HG03558 (cell line): ENCODE data around the gene PSMA5.
"Not testable (repeated sequence)": the region's sequence is repeated elsewhere in the genome, so short reads cannot be mapped to it uniquely, and the experiment has no call there.

Experiments
- ATAC-seq: cut with Tn5 transposase; IDR thresholded peaks from one replicate; pipeline ENCODE4 v1.9.1; 2021; ENCODE audit warnings: moderate number of reproducible peaks; ENCODE audit not compliant: unreplicated experiment; ENCODE audit errors: extremely low read depth

Gene PSMA5

GRCh38 chr1:109426281-109427170 is at the start of gene PSMA5:
Gene PSMA5 (minus strand): TSS chr1:109426448. CDS start chr1:109426330, 118 bp downstream.
- ATAC-seq = peak; percentile 94

DNA sequence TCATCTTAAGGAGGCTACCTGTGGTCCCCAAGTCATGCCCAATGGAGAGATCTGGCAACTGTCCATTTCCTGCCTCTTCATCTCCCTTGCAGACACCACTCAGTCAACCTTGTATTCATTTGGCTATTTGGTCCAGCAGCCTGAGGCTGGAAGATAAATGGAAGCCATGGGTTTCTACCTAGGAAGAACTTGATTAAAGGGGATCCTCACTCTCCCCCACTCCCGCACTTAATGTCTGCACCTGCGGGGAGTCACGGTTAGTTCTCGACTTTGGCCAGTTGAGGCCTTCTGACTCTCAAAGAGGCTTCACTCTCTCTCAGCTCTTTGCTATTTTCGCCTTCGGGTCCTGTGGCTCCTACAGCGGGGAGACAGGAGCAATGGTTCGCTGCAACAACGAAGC is 49.0 kb upstream of the PSMA5 start:
- ATAC-seq = no peak

- no peak for ATAC-seq
Measured at GRCh38 chr1:109474697-109475096, 48.4 kb upstream of the PSMA5 start.

DNA sequence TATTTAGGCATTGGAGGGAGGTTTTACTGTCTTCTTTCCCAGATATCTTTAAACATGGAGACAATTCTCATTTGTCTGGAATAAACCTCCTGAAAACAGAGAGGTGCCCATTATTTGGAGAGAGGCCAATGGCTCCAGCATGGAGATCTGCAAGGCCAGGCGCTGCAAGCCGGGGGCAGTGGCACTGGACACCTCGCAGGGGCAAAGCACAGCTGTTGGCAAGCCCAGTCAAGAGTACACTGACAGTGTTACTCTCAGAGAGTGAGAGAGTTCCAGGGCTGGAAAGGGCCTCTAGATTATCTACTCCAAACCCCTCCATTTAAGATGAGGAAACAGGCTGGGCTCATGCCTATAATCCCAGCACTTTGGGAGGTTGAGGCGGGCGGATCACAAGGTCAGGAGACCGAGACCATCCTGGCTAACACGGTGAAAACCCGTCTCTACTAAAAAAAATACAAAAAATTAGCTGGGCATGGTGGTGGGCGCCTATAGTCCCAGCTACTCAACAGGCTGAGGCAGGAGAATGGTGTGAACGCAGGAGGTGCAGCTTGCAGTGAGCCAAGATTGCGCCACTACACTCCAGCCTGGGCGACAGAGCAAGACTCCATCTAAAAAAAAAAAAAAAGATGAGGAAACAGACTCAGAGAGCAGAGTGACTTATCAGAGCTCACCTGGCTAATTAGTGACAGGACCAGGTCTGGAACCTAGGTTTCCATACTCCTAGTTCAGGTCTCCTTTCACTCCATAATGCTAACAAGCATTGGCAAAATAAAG is 47.2 kb upstream of the PSMA5 start:
- ATAC-seq = not testable (repeated sequence)

- no peak for ATAC-seq
Measured at GRCh38 chr1:109472779-109473178, 46.5 kb upstream of the PSMA5 start.

DNA sequence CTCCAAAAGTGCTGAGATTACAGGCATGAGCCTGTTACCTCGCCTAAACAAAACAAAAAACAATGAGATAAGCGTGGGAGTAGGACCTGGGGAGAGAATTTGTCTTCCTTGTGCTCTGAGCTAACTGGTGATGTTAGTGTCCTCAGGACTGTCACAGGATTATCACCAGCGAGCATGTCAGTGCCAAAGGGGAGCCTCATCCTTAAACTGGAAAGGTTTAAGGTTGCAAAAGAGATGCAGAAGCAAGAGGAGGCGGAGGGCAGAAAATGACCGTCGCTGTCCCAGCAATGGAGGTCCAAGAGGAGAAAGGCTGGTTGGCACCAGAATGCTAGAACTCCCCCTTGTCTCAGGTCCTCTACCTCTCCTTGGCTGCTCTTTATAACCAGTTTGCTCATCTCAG is 44.0 kb upstream of the PSMA5 start:
- no peak for ATAC-seq

DNA sequence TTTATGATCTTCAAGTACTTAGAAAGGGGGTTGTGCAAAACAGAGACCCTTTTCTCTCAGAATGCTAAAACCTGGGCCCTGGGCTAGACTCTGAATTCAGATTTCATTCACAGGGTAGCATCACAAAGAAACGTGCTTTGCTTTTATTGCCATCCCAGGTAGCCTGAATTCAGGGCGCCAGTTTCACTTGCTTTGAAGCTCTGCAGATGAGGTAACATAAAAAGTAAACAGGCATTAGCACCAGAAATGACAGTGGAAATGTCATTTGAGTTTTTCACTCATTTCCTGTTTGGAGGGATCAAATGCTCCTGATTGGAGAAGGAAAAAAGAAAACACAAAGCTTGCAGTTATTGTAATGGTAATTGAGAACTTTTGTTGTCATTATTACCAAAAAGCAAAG is 42.7 kb upstream of the PSMA5 start:
- ATAC-seq = no peak

DNA sequence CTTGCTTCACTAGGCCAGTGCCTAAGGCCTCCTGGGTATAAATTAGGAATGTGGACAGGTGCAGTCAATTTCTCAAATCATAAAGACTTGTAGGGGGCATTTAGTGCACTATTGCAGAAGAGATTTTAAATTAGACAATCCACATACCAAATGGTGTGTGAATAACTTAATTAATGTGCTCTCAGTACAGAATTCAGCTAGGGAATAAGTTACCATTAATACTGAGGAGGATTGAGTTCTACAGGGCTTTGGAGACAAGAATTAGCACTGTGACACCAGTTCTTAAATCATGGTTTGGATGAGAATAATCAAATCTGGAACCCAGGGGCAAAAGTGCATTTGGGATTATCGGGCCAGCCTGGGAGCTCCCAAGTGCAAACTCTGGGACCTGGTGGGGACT is 41.8 kb upstream of the PSMA5 start:
- ATAC-seq = no peak

DNA sequence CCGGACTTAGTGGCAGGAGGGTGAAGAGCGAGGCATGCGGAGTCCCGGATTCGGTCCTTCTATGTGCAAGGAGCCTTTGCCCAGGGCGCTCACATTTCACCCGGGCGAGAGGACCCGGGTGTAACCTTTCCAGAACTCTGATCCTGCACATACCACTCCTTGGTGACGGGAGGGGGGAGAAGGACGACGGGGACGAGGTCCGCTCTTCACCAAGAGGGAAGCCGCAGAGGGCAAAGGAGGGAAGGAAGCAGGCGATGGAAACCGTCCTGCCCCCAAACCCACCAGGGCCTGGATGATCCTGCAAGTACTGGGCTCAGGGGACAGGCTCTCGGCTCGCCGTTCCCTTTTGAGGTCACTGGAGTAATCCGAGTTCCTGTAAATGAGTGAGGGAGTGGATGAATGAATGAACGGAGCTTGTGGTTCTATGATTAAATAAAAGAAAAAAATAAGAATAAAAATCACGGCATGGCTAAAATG is 41.1 kb upstream of the PSMA5 start:
- ATAC-seq = no peak

- no peak for ATAC-seq
Measured at GRCh38 chr1:109466452-109467300, 40.4 kb upstream of the PSMA5 start, which contains the start of gene SYPL2. Gene SYPL2 (plus strand): TSS chr1:109466546. CDS start chr1:109466844, 298 bp downstream.

DNA sequence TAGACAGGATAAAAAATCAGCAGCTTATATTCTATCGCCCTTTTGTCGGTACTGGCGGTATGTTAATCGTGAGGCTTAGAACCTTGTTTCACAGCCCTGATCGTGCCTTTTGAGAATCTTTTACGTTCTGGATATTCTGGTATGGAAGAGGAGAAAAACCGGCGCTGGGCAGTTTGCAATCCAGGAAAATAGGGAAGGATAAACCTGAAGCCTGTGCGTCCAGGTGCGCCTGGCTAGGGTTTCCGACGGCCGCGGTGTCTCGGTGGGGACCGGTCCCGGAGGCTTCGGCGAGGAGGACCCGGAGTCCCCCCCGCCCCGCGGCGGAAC is 39.8 kb upstream of the PSMA5 start:
- no peak for ATAC-seq

- ATAC-seq = no peak
Measured at GRCh38 chr1:109457819-109458218, 31.6 kb upstream of the PSMA5 start.

- no peak for ATAC-seq
Measured at GRCh38 chr1:109454497-109455133, 28.4 kb upstream of the PSMA5 start.

DNA sequence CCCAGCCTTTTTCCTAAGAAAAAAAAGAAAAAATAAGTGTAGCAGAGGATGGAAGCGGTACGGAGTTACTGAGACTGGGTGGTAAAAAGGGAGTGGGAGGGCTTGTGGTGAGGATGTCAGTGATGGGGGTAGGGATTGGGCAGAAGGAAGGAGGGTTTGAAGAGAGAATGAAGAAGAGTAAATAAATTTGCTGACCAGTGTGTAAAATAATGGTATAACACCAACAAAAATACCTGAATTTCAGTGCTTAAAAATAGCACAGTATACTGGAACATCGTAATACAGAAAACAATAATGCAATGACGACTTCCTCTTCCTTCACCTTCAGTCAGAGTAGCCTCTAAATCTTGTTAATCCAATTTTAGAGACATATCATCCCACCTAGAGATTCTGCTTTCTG is 21.3 kb upstream of the PSMA5 start:
- ATAC-seq = no peak

- ATAC-seq = not testable (repeated sequence)
Measured at GRCh38 chr1:109445949-109446695, 19.9 kb upstream of the PSMA5 start.

DNA sequence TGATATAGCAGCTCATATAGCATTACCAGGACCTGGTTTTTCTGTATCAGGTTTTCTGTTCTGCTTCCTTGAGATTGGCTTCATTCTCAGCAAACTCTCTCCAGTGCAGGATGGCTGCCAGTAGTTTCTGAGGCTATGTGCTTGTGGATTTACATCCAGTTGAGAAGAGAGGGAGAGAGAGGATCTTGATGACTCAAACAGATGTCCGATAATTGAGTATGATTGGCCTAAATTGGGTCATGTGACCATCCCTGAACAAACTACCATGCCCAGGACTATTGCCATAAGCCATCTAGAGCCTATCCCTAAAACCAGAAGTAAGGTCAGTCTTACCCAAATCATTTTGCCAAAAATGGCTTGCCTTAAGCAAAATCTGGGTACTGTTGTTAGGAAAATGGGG is 18.1 kb upstream of the PSMA5 start:
- no peak for ATAC-seq

DNA sequence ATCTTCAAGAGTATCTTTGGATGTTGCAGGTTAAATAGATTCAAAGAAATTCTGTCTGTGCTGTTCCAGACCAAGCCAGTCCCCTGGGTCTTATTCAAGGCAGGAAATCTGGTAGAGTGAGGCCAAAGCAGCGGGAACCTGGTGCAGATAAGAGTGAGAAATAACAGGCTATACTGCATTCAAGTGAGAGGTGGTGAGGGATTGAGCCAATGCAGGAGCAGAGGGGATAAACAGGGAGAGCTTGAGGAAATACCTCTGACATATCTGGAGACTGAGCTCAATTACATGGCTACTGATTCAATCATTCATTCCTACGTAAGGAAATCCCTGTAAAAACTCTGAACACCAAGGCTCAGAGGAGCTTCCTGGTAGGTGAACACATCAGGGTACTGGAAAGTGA is 17.2 kb upstream of the PSMA5 start:
- no peak for ATAC-seq

DNA sequence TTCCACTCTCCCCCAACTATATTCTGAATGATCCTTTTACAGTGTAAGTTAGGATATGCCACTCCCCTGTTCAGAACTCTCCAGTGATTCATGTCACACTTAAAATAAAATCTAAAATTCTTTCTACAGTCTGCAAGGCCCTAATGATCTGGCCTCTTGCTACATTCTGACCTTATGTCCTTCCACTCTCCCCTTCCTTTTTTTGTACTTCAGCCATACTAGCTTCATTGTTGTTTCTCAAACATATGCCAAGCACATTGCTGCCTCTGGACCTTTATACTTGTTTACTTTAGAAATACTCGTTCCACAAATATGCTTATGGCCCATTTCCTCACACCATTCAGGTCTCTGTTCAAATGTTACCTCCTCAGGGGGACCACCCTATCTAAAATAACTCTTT is 14.8 kb upstream of the PSMA5 start:
- ATAC-seq = no peak

- ATAC-seq = no peak
Measured at GRCh38 chr1:109438798-109439297, 12.6 kb upstream of the PSMA5 start.
